Measurements from ENCODE around the gene HPS5.

HPS5 gene

GRCh38 chr11:18235394-18236334 is 86.3 kb downstream of the HPS5 start:
- no peak for DNase-seq (ENCODE audit: low read depth)

- DNase-seq (ENCODE audit: low read depth) = no peak
Observed at GRCh38 chr11:18233912-18234311, 88.0 kb downstream of the HPS5 start.

GRCh38 chr11:18230859-18231258 is 91.1 kb downstream of the HPS5 start:
- no peak for DNase-seq (ENCODE audit: low read depth)

GRCh38 chr11:18229501-18229900 is 92.4 kb downstream of the HPS5 start:
- DNase-seq (ENCODE audit: low read depth) = no peak

Measured in activated T-cell treated with anti-CD3 and anti-CD28 coated beads for 24 hours (primary cell).